ENCODE data around the gene GJA4. TPM values are rescaled to one million over a fixed set of nuclear protein-coding genes. Genes with fewer than 3 reads are reported as not detected.

GJA4 gene
- total and polyA plus RNA-seq, 2 of the 8 experiments (the other 6 are each of a cell fraction or from before 2014, with no cell fraction given), result 3.2 to 3.9 TPM

- Histone ChIP-seq H2BK15ac (ENCODE audit: low read length) (peak overlapping the region; percentile 50; the same call in 1 of the 2 replicates), H2BK120ac (replicated peaks; ENCODE audit: low read depth, low read length) (no peak overlapping the region), H4K20me1 (replicated peaks in 1 of 2; ENCODE audit: control insufficient read depth in 1 of 2, insufficient read depth in 2 of 2, low read length in 2 of 2) (no peaks in the 10 kb centered on the region), H3K36me3 (ENCODE audit: control insufficient read depth in 2 of 4, insufficient read depth in 4 of 4, low read length in 3 of 4) (no peaks in the 10 kb centered on the region), H3K56ac (replicated peaks; ENCODE audit: insufficient read length, low read depth, low read length) (no peak overlapping the region), H3K27ac (ENCODE audit: low read depth, low read length) (no peak overlapping the region), H2BK12ac (ENCODE audit: low read depth, low read length) (peak overlapping the region; percentile 35; the same call in 1 of the 2 replicates), H3K4me1 (replicated peaks in 1 of 4; ENCODE audit: control insufficient read depth in 3 of 4, insufficient read depth in 4 of 4, low read length in 3 of 4) (peaks cover 5 to 20% (median 8%) of the 10 kb centered on the region in 4 experiments), H3K18ac (ENCODE audit: extremely low read depth, low read length) (no peak overlapping the region), H4K91ac (replicated peaks; ENCODE audit: insufficient read length, low read length) (peak overlapping the region; percentile 15), H4K8ac (ENCODE audit: extremely low read depth, insufficient read depth, low read length) (peak overlapping the region; percentile 41; the same call in 1 of the 2 replicates), H2BK20ac (ENCODE audit: low read length) (no peak overlapping the region), H3K4ac (replicated peaks; ENCODE audit: insufficient read length, low read depth, low read length) (peak overlapping the region; percentile 15), H2BK5ac (ENCODE audit: low read depth, low read length) (peak overlapping the region; percentile 4; the same call in 1 of the 2 replicates), H3K79me1 (ENCODE audit: low read depth, low read length) (no peaks in the 10 kb centered on the region), H4K5ac (ENCODE audit: insufficient read length, low read depth, low read length) (no peak overlapping the region), H2AFZ (ENCODE audit: low read length) (no peak overlapping the region), H3K79me2 (ENCODE audit: control insufficient read depth in 1 of 2, insufficient read depth in 2 of 2, low read length in 2 of 2) (no peaks in the 10 kb centered on the region), H3K9ac (replicated peaks in 1 of 4; ENCODE audit: extremely low read depth in 1 of 4, low read depth in 3 of 4, low read length in 3 of 4) (no peak overlapping the region), H3K14ac (ENCODE audit: insufficient read length) (no peak overlapping the region), H2AK5ac (ENCODE audit: low read depth, low read length) (no peak overlapping the region), H3K23ac (ENCODE audit: insufficient read length) (no peak overlapping the region), H3K4me3 (ENCODE audit: extremely low read depth in 1 of 4, insufficient read depth in 2 of 4, low read depth in 3 of 4, low read length in 4 of 4) (no peak overlapping the region), H3K23me2 (ENCODE audit: low read depth, low read length) (no peaks in the 10 kb centered on the region), H3K9me3 (ENCODE audit: insufficient read depth in 2 of 2, low read depth in 1 of 2, low read length in 1 of 2) (no peaks in the 10 kb centered on the region; a peak in 1 of 4 replicates), H3K27me3 (replicated peaks in 1 of 4; ENCODE audit: control insufficient read depth in 3 of 4, extremely low read depth in 1 of 4, insufficient read depth in 3 of 4, low read length in 3 of 4) (no peaks in the 10 kb centered on the region; a peak in 1 of 7 replicates), H3K4me2 (ENCODE audit: insufficient read depth in 1 of 2, low read depth in 2 of 2, low read length in 2 of 2) (no peak overlapping the region)
- CTCF ChIA-PET (ENCODE audit: partially characterized antibody), result interaction anchor here (1.3 kb wide), 1 partner anchor 10 kb away, joined by 3 read pairs; no protein-coding TSS in a partner anchor
- no peak for DNase-seq (ENCODE audit: low read depth in 1 of 2, low spot score in 2 of 2)
- no peak for FAIRE-seq
- WGBS, 2 experiments (ENCODE audit: extremely low coverage in 1 of 2, insufficient coverage in 1 of 2, insufficient read length in 1 of 2, insufficient replicate concordance in 2 of 2, low coverage in 1 of 2, low lambda C conversion rate in 2 of 2, missing lambda C conversion rate in 1 of 2), result 94% methylated on average over 33 of the region's 33 CpGs; no CpG with 5 or more reads in 1 of the 2 experiments
- POLR2A ChIA-PET (ENCODE audit: partially characterized antibody), result no interaction called here
- no peak for TF ChIP-seq SIRT6 (IDR thresholded peaks at IDR 0.05; ENCODE audit: low read length)
- no peak for TF ChIP-seq KDM1A (IDR thresholded peaks at IDR 0.05; ENCODE audit: borderline replicate concordance, low read length)
- no peak for TF ChIP-seq JUN (IDR thresholded peaks at IDR 0.05; ENCODE audit: low read depth, low read length)
- TF ChIP-seq RNF2 (IDR thresholded peaks at IDR 0.05; ENCODE audit: borderline replicate concordance, low read depth, low read length, missing control alignments, poor library complexity, severe bottlenecking), result no peak
- TF ChIP-seq JUND (IDR thresholded peaks at IDR 0.05; ENCODE audit: low read length), result no peak
- TF ChIP-seq, protein P1, sequence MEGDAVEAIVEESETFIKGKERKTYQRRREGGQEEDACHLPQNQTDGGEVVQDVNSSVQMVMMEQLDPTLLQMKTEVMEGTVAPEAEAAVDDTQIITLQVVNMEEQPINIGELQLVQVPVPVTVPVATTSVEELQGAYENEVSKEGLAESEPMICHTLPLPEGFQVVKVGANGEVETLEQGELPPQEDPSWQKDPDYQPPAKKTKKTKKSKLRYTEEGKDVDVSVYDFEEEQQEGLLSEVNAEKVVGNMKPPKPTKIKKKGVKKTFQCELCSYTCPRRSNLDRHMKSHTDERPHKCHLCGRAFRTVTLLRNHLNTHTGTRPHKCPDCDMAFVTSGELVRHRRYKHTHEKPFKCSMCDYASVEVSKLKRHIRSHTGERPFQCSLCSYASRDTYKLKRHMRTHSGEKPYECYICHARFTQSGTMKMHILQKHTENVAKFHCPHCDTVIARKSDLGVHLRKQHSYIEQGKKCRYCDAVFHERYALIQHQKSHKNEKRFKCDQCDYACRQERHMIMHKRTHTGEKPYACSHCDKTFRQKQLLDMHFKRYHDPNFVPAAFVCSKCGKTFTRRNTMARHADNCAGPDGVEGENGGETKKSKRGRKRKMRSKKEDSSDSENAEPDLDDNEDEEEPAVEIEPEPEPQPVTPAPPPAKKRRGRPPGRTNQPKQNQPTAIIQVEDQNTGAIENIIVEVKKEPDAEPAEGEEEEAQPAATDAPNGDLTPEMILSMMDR (IDR thresholded peaks at IDR 0.05; ENCODE audit: control extremely low read depth in 1 of 3, insufficient read depth in 1 of 3, low read depth in 1 of 3, low read length in 3 of 3), result no peak
- no peak for TF ChIP-seq SIN3A (conservative IDR thresholded peaks at IDR 0.05 in 1 of 2, IDR thresholded peaks at IDR 0.05 in 1 of 2; ENCODE audit: low read depth in 1 of 2, low read length in 2 of 2)
- TF ChIP-seq, protein P2, sequence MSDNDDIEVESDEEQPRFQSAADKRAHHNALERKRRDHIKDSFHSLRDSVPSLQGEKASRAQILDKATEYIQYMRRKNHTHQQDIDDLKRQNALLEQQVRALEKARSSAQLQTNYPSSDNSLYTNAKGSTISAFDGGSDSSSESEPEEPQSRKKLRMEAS (IDR thresholded peaks at IDR 0.05), result no peak
- TF ChIP-seq MAFK (IDR thresholded peaks at IDR 0.05; ENCODE audit: low read depth, low read length), result no peak
- TF ChIP-seq BRCA1 (IDR thresholded peaks at IDR 0.05; ENCODE audit: low read depth, low read length), result no peak
Observed at GRCh38 chr1:34761176-34761761, 31.5 kb upstream of the GJA4 start.
